Measurements from ENCODE around the gene KIF7. TPM values are rescaled to one million over a fixed set of nuclear protein-coding genes. Genes with fewer than 3 reads are reported as not detected.

KIF7 gene
- polyA plus RNA-seq, 1 donor (not counting 4 experiments of a cell fraction or from before 2014, with no cell fraction given), result 0.54 TPM

GRCh38 chr15:89641053-89641452, 14.2 kb downstream of the KIF7 start:
- H3K4me1 ChIP-seq (ENCODE audit: control insufficient read depth, extremely low read depth, insufficient read depth, low read length), result no peaks in the 10 kb centered on the region
- no peak overlapping the region for H2AFZ ChIP-seq (ENCODE audit: control insufficient read depth, low read length)
- no peak overlapping the region for H3K27ac ChIP-seq (ENCODE audit: control insufficient read depth, insufficient read depth, low read length)
- no peak overlapping the region for H3K9ac ChIP-seq (ENCODE audit: control insufficient read depth, extremely low read depth, insufficient read depth, low read length)
- TF ChIP-seq EZH2 (IDR thresholded peaks at IDR 0.05; ENCODE audit: low read length), result no peak
- TF ChIP-seq CTCF (optimal IDR thresholded peaks at IDR 0.05 in 1 of 3, IDR thresholded peaks at IDR 0.05 in 1 of 3, conservative IDR thresholded peaks at IDR 0.05 in 1 of 3; ENCODE audit: extremely low read depth in 1 of 3, insufficient read depth in 2 of 3, low read length in 3 of 3), result no peak
- FAIRE-seq (no peak), DNase-seq (ENCODE audit: low read depth, low spot score) (no peak)
- no peak overlapping the region for H3K4me2 ChIP-seq (ENCODE audit: control insufficient read depth, extremely low read depth, insufficient read depth, low read depth, low read length)
- no peaks in the 10 kb centered on the region for H3K36me3 ChIP-seq (ENCODE audit: control insufficient read depth in 2 of 2, extremely low read depth in 1 of 2, insufficient read depth in 2 of 2, low read length in 2 of 2)
- H3K9me1 ChIP-seq (ENCODE audit: control insufficient read depth, extremely low read depth, insufficient read depth, low read length), result no peaks in the 10 kb centered on the region
- H4K20me1 ChIP-seq (ENCODE audit: control insufficient read depth, extremely low read depth, insufficient read depth, low read length), result no peaks in the 10 kb centered on the region
- H3K79me2 ChIP-seq (ENCODE audit: control insufficient read depth, insufficient read depth, low read length), result no peaks in the 10 kb centered on the region
- dilution Hi-C loops (cut with MboI; ENCODE audit: extremely low pct_ligation_motif_present, low sequenced_read_pairs), result no loop called here
- no peaks in the 10 kb centered on the region for H3K9me3 ChIP-seq (ENCODE audit: control insufficient read depth, low read depth, low read length)
- H3K27me3 ChIP-seq (ENCODE audit: control insufficient read depth, extremely low read depth, insufficient read depth, low read length), result no peaks in the 10 kb centered on the region
- no peak overlapping the region for H3K4me3 ChIP-seq (ENCODE audit: control insufficient read depth in 2 of 3, extremely low read depth in 1 of 3, insufficient read depth in 2 of 3, low read depth in 1 of 3, low read length in 3 of 3)

GRCh38 chr15:89640245-89640644, 15.0 kb downstream of the KIF7 start:
- Histone ChIP-seq H3K9me1 (ENCODE audit: control insufficient read depth, extremely low read depth, insufficient read depth, low read length) (no peaks in the 10 kb centered on the region), H3K9ac (ENCODE audit: control insufficient read depth, extremely low read depth, insufficient read depth, low read length) (no peak overlapping the region), H3K4me3 (ENCODE audit: control insufficient read depth in 2 of 3, extremely low read depth in 1 of 3, insufficient read depth in 2 of 3, low read depth in 1 of 3, low read length in 3 of 3) (no peak overlapping the region), H3K79me2 (ENCODE audit: control insufficient read depth, insufficient read depth, low read length) (no peaks in the 10 kb centered on the region), H3K27me3 (ENCODE audit: control insufficient read depth, extremely low read depth, insufficient read depth, low read length) (no peaks in the 10 kb centered on the region), H3K36me3 (ENCODE audit: control insufficient read depth in 2 of 2, extremely low read depth in 1 of 2, insufficient read depth in 2 of 2, low read length in 2 of 2) (no peaks in the 10 kb centered on the region), H3K4me2 (ENCODE audit: control insufficient read depth, extremely low read depth, insufficient read depth, low read depth, low read length) (no peak overlapping the region), H3K27ac (ENCODE audit: control insufficient read depth, insufficient read depth, low read length) (no peak overlapping the region), H2AFZ (ENCODE audit: control insufficient read depth, low read length) (no peak overlapping the region), H4K20me1 (ENCODE audit: control insufficient read depth, extremely low read depth, insufficient read depth, low read length) (no peaks in the 10 kb centered on the region), H3K9me3 (ENCODE audit: control insufficient read depth, low read depth, low read length) (no peaks in the 10 kb centered on the region), H3K4me1 (ENCODE audit: control insufficient read depth, extremely low read depth, insufficient read depth, low read length) (no peaks in the 10 kb centered on the region)
- no peak for DNase-seq (ENCODE audit: low read depth, low spot score)
- FAIRE-seq, result no peak
- TF ChIP-seq CTCF (optimal IDR thresholded peaks at IDR 0.05 in 1 of 3, IDR thresholded peaks at IDR 0.05 in 1 of 3, conservative IDR thresholded peaks at IDR 0.05 in 1 of 3; ENCODE audit: extremely low read depth in 1 of 3, insufficient read depth in 2 of 3, low read length in 3 of 3), result no peak
- TF ChIP-seq EZH2 (IDR thresholded peaks at IDR 0.05; ENCODE audit: low read length), result no peak
- dilution Hi-C loops (cut with MboI; ENCODE audit: extremely low pct_ligation_motif_present, low sequenced_read_pairs), result no loop called here

Data from keratinocyte (primary cell).